ENCODE data around the gene C9orf85. TPM values are rescaled to one million over a fixed set of nuclear protein-coding genes. Genes with fewer than 3 reads are reported as not detected.
"Not testable (repeated sequence)": the region's sequence is repeated elsewhere in the genome, so short reads cannot be mapped to it uniquely, and the experiment has no call there.

Gene C9orf85
- total RNA-seq, 1 experiment from 2014 or later: 14.4 TPM

GRCh38 chr9:71897577-71897976 is 13.9 kb upstream of the C9orf85 start:
- Histone ChIP-seq H2BK12ac (ENCODE audit: insufficient read length, low read depth, low read length) (no peak overlapping the region), H2BK5ac (ENCODE audit: insufficient read length, low read length) (no peak overlapping the region), H2BK120ac (ENCODE audit: low read depth, low read length, poor library complexity, severe bottlenecking) (no peak overlapping the region), H4K91ac (ENCODE audit: insufficient read length, low read depth, low read length) (no peak overlapping the region), H3T11ph (ENCODE audit: low read length) (no peak overlapping the region), H3K18ac (ENCODE audit: insufficient read length, low read depth, low read length) (no peak overlapping the region), H3K27ac (ENCODE audit: insufficient read length, low read depth, low read length) (no peak overlapping the region), H3K23me2 (ENCODE audit: insufficient read length, low read depth, low read length, poor library complexity, severe bottlenecking) (no peaks in the 10 kb centered on the region), H2BK20ac (ENCODE audit: low read depth, low read length, poor library complexity, severe bottlenecking) (no peak overlapping the region), H3K79me1 (ENCODE audit: insufficient read depth, low read depth, low read length, poor library complexity, severe bottlenecking) (no peaks in the 10 kb centered on the region), H3K14ac (ENCODE audit: insufficient read depth, low read length) (no peak overlapping the region), H3K79me2 (ENCODE audit: insufficient read depth, low read length) (peaks cover 69% of the 10 kb centered on the region; the same call in 1 of the 2 replicates), H3K4ac (ENCODE audit: low read depth, low read length) (no peak overlapping the region), H4K8ac (replicated peaks; ENCODE audit: insufficient read length, low read depth, low read length) (no peak overlapping the region), H3K4me2 (ENCODE audit: insufficient read depth, insufficient read length, low read length) (no peak overlapping the region), H2AFZ (ENCODE audit: low read length) (no peak overlapping the region), H3K9me3 (ENCODE audit: control insufficient read depth, low read depth, low read length) (no peaks in the 10 kb centered on the region), H3K4me1 (ENCODE audit: insufficient read depth, low read length) (no peaks in the 10 kb centered on the region; the same call in 1 of the 2 replicates), H3K56ac (ENCODE audit: insufficient read length, low read depth, low read length) (no peak overlapping the region), H3K27me3 (ENCODE audit: insufficient read depth, low read length) (no peaks in the 10 kb centered on the region), H2AK5ac (ENCODE audit: insufficient read length, low read length) (no peak overlapping the region), H4K20me1 (ENCODE audit: control insufficient read depth, insufficient read depth, insufficient read length) (no peaks in the 10 kb centered on the region), H3K23ac (ENCODE audit: insufficient read length, low read depth, low read length) (no peak overlapping the region), H2BK15ac (ENCODE audit: low read depth, low read length) (no peak overlapping the region), H4K5ac (ENCODE audit: insufficient read length, low read depth, low read length) (no peak overlapping the region), H3K9ac (ENCODE audit: extremely low read depth, insufficient read length, low read length) (no peak overlapping the region)
- WGBS (ENCODE audit: extremely low coverage, insufficient read length, low lambda C conversion rate): no CpG with 5 or more reads among the region's 1 CpG
- H3K27ac Mint-ChIP-seq: no peak overlapping the region
- peaks cover 52 to 65% of the 10 kb centered on the region in 2 experiments for H3K4me1 Mint-ChIP-seq
- no peak for DNase-seq
- TF ChIP-seq CTCF (conservative IDR thresholded peaks at IDR 0.05): no peak
- no peaks in the 10 kb centered on the region for H3K27me3 Mint-ChIP-seq (ENCODE audit: low read depth)
- H3K36me3 Mint-ChIP-seq (ENCODE audit: insufficient read depth in 1 of 3, low read depth in 3 of 3): peaks cover 9 to 32% (median 10%) of the 10 kb centered on the region in 3 experiments; a peak in 6 of 7 replicates
- H3K4me3 Mint-ChIP-seq: no peak overlapping the region
- no peaks in the 10 kb centered on the region for H3K9me3 Mint-ChIP-seq

GRCh38 chr9:71898756-71899155 is 12.7 kb upstream of the C9orf85 start:
- H3K14ac ChIP-seq (ENCODE audit: insufficient read depth, low read length); H2BK5ac ChIP-seq (ENCODE audit: insufficient read length, low read length); H3K79me1 ChIP-seq (ENCODE audit: insufficient read depth, low read depth, low read length, poor library complexity, severe bottlenecking); H3K27me3 ChIP-seq (ENCODE audit: insufficient read depth, low read length); H3K4me2 ChIP-seq (ENCODE audit: insufficient read depth, insufficient read length, low read length); H3K56ac ChIP-seq (ENCODE audit: insufficient read length, low read depth, low read length); H3T11ph ChIP-seq (ENCODE audit: low read length); H3K9me3 Mint-ChIP-seq; H2BK12ac ChIP-seq (ENCODE audit: insufficient read length, low read depth, low read length); H3K9me3 ChIP-seq (ENCODE audit: control insufficient read depth, low read depth, low read length); H3K4me1 ChIP-seq (ENCODE audit: insufficient read depth, low read length); H3K18ac ChIP-seq (ENCODE audit: insufficient read length, low read depth, low read length); H2AFZ ChIP-seq (ENCODE audit: low read length); H4K5ac ChIP-seq (ENCODE audit: insufficient read length, low read depth, low read length); H2BK15ac ChIP-seq (ENCODE audit: low read depth, low read length); H3K23me2 ChIP-seq (ENCODE audit: insufficient read length, low read depth, low read length, poor library complexity, severe bottlenecking); H3K4me3 Mint-ChIP-seq; H2BK120ac ChIP-seq (ENCODE audit: low read depth, low read length, poor library complexity, severe bottlenecking); H3K9ac ChIP-seq (ENCODE audit: extremely low read depth, insufficient read length, low read length); H3K23ac ChIP-seq (ENCODE audit: insufficient read length, low read depth, low read length); H3K4ac ChIP-seq (ENCODE audit: low read depth, low read length); H4K91ac ChIP-seq (ENCODE audit: insufficient read length, low read depth, low read length); DNase-seq; H2AK5ac ChIP-seq (ENCODE audit: insufficient read length, low read length); H4K8ac ChIP-seq (replicated peaks; ENCODE audit: insufficient read length, low read depth, low read length); H3K27ac ChIP-seq (ENCODE audit: insufficient read length, low read depth, low read length); H2BK20ac ChIP-seq (ENCODE audit: low read depth, low read length, poor library complexity, severe bottlenecking); H3K27me3 Mint-ChIP-seq (ENCODE audit: low read depth); H4K20me1 ChIP-seq (ENCODE audit: control insufficient read depth, insufficient read depth, insufficient read length): not testable (repeated sequence)
- H3K79me2 ChIP-seq (ENCODE audit: insufficient read depth, low read length): peaks cover 65% of the 10 kb centered on the region; the same call in 1 of the 2 replicates
- Mint-ChIP-seq H3K27ac (peak overlapping the region in 1 of 3 experiments; percentile 90; a peak in 3 of 7 replicates), H3K36me3 (ENCODE audit: insufficient read depth in 1 of 3, low read depth in 3 of 3) (peaks cover 5 to 24% (median 10%) of the 10 kb centered on the region in 3 experiments; a peak in 6 of 7 replicates), H3K4me1 (peaks cover 63 to 69% of the 10 kb centered on the region in 2 experiments)
- no CpG with 5 or more reads among the region's 6 CpGs for whole genome bisulfite sequencing (ENCODE audit: extremely low coverage, insufficient read length, low lambda C conversion rate)

All from H9 (cell line).